Raji (cell line): Measurements from ENCODE around the gene MBP.

Experiments used
- POLR2A ChIP-seq: IDR thresholded peaks from 2 replicates; pipeline ENCODE4 v1.6.1; 2011; ENCODE audit warnings: low read depth, low read length, control low read depth; ENCODE audit not compliant: insufficient read depth

The MBP gene

DNA sequence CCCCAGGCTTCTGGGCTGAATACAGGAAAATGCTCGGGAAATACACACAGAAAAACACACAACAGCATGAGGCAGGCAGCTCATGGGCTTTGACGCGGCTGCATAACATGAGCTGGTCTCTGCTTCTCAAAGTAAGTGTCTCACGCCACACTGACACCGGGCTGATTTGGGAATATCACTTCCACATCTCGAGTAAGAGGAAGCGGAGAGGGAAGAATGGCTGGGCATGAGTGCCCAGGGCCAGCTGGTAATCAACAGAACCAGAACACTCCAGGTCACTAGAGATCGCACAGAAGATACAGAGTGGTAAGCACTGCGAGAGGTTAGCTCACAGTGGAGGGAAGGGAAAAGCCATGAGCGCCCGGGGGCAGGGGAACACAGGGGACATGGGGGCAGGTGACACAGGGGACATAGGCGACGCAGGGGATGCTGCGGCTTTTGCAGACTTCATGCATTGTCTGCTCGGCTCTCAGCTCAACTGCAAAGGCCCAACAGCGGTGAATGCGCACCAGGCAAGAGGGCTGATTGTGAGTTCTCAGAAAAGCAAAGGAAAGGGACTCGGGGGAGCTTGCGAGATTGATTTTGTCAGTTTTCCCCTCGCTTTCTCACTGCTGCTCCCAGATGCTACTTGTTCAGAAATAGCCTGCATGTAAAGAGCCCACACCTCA lies 141.4 kb downstream of the MBP start:
- TF ChIP-seq POLR2A = no peak

DNA sequence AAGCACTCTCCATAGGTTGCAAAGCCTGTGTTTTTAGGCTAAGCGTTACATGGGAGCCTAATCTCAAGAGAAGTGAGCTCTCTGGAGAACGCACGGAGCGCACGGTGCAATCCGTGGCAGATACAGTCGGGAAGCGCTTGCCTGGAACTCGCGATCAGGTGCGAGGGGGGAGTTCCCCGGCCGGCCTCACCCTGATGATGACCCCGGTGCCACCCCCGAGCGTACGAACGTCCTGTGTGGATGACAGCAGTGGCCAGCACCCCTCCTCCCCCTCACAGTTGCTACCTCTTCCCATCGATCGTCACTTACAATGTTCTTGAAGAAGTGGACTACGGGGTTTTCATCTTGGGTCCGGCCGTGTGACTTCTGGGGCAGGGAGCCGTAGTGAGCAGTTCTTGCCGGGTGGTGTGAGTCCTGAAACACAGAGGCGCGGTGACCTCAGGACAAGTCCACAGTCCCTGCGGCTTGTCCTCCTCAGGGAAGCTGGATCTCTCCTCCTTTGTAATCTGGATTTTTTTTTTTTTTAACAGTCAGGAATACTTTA lies 142.9 kb downstream of the MBP start:
- no peak for TF ChIP-seq POLR2A

DNA sequence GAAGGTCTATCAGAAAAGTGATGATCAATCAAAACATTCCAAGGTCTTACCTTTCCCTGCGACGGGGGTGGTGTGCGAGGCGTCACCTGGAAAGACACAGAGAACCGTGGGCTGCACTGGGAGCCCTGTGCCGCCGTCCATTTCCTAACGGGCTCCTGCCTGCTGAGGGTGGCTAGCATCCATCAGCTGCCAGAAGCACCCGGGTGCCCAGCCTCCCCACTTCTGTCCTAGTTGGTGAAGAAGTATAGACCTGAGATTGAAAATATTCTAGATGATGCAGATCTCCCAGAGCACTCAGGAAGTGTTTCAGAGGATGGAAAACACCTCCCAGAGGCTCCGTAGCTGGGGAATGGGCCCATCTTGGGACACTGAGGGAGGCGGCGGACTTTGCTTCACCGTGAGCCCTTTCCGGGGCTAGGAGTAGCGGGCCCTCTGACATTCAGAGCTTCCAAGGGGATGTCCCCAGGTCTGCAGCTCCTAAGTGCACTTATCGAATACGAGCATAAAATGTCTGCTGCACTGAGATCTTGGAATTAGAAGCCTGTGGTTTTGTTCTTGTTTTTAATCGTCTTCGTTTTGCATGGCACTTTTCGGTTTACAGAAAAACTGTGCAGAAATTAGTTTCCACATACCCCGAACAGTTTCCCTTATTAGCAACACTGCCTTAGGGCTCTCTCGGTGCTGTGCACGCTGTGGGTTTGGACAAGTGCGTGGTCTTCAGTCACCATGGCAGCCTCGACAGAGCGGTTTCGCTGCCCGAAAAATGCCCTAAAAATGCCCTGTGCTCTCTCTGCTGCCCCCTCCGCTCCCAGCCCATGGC lies 143.5 kb downstream of the MBP start:
- no peak for TF ChIP-seq POLR2A

DNA sequence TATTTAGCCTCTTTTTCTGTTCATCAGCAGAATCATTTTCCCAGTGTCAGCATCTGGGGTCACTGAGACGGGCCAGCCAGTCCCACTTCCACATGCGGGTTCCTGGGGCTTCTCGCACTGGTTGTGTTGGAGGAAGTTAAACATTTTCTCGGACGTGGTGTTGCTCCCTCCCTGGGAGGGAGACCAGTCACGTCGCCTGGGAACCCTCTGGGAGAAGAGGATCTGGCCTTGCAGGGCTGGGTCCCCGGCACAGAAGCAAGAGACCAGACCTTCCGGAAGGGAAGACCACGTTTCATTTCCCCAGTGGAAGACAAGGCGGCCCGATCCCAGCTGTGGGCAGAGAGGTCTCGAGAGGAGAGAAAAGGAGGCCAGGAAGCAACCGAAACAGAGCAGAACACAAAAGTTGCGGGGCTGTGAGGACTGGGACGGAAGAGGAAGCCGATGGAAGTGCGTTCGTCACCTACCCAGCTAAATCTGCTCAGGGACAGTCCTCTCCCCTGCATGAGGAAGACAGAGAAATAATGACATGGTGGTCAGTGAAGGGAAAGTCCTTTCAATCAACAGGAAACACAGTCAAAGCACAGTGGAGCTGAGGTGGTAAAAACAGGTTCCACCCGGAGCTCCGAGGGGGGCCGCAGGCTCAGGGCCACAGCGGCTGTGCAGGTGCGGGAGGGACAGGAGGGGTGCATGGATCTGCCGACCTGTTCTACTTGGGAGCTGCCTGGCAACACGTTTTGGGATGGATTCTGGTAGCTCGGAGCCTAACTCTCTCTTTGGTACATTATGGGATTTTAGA lies 144.4 kb downstream of the MBP start:
- TF ChIP-seq POLR2A = no peak

DNA sequence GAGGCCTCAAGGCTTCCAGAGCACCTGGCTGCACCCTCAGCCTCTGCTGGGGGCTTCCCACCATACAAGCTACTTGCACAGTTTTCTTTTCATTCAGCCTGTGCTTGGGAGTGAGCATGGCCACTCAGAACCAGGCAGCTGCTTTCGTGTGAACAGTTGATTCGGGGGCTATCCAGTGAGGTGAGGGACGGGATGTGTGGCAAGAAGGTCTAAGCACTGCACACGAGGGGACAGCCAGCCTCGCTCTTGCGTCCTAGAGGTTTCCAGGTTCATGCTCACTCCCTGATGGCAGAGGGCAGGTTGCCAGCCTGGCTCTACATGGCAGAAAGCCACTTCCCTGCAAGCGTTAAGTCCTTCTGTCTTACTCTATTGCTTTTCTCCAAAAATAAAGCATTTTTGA lies 146.2 kb downstream of the MBP start:
- no peak for TF ChIP-seq POLR2A

DNA sequence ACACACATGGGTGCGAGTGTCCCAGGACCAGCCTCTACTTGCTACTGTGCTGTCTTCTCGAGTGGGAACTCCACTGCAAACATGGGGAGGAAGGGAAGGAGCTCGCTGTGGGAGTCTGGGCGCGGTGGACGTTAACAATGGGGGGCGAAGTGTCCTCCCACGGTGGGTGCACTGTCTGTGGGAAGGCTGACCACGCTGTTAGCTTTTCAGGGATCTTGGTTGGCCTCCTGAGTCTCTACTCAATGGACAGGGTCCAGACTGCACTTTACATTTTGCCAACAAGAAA lies 146.7 kb downstream of the MBP start:
- no peak for TF ChIP-seq POLR2A

DNA sequence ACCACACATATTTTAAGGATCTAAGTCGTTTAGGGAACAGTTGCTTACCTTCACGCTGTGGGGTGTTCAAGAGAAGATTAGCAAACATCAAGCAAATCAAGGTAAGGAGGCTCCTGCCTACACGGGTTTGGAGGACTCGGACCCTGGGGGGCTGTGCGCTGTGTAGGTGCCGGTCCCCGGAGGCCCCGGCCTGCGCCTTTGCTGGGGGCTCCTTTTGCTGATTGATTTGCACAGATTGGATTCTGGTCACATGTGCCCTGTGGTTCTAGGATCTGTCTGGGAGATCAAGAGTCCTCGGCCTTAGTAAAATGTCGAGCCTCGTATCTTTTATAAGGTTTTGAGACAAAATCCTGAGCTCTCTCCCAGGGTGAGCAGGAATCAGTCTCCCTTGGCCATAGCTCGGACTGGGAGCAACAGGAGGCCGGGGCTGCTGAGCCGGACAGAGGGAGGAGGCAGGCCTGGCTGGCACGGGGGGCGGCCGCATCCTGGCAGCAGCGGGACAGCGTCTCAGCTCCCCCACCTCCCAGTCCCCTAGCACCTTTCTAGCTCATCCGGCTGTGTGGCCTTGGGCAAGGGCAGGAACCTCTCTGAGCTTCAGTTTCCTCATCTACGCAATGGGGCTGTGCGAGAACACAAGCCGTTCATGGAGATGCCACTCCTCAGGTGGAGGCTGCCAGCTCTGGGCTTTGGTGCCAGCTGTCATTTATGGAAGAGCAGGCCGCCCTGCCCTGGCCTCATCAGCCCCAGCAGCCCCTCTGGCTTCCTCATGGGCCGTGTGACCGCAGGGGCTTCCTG lies 147.2 kb downstream of the MBP start:
- no peak for TF ChIP-seq POLR2A

DNA sequence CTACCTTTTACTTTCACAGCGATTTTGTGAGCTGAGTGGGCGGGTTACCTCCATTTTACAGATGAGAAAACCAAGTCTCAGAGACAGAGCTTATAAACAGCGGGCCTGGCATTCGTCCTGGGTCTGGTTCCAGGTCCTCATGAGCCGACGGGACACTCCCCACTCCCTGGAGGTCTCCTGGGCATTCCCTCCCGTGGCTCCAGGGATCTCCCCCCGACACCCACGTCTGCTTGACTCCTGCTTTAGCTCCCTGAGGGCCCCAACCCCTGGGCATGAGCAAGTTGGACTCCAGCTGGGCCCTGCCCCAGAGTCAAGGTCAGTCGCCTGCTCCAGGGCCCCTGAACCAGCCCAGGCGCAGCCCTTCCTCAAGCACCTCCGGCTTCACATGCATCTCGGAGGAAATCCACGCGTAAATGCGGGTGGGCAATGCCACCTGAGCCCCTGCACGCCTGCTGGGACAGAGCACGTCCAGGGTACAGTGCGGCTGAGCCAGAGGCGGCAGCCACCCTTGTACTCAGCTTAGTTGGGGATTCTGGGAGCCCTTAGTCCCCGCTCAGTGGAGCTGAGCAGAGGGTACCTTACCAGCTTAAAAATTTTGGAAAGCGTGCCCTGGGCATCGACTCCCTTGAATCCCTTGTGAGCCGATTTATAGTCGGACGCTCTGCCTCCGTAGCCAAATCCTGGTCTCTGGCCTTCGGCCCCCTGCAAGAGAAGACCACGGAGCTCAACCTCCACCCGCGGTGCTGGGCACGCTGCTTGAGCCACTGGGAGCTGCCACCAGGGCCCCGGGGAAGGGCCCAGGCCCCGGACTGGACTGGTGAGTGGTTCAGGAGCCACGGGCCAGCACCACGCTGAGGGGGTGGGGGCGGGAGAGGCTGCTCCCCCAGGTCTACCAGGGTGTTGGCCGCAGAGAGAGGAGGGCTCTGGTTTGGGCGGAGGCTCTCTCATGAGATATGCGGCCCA lies 148.1 kb downstream of the MBP start:
- no peak for TF ChIP-seq POLR2A

DNA sequence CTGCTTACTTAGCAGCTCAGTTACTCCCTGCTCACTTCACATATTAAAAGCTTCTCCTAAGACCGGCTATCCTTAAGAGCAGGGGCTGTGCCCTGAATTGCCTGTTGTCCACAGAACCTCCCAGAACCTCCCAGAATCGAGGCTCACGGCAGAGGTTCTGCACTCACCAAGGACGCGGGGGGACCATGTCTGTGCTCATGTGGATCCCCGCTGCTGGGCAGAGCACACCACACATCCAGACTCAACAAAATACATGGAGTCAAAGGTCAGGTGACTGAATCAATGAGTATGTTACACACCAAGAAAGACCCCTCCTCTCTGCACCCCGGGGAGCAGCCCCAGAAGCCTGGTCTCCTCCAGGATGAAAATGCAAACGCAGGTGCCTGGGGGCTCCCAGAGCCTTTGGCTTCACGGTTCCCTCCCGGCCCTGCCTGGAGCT lies 149.0 kb downstream of the MBP start:
- no peak for TF ChIP-seq POLR2A

DNA sequence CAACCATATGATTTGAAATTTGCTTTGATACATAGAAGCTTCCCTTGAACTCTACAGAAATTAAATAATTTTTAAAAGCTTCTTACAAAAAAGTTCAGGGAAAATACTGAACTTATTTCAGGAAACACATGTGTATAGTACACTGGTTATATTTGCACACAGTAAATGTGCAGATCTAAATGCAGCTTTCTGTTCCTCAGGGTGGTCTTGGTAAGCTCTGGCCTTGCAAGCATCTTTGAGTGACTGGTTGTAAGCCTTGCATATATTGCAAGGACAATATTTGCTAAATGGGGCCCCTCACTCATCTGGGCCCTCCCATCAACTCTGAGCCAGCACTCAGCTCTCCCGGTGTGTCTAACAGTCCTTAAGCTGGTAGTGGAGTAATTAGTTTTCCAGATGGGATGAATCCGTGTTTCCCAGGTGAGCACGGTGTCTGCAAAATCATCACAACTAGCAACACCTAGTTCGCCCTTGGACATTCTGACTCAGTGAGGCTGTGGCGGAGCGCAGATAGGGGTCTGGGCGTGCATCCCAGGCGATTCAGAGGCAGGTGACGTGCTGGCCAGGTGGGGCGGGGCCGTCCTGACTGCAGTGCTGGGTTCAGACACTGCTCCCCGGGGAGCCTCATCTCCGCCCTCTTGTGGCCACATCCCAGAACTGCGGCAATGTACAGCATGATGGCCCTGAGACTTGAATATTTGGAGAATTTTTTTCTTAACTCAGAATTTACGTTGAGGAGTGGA lies 149.6 kb downstream of the MBP start:
- TF ChIP-seq POLR2A = no peak

DNA sequence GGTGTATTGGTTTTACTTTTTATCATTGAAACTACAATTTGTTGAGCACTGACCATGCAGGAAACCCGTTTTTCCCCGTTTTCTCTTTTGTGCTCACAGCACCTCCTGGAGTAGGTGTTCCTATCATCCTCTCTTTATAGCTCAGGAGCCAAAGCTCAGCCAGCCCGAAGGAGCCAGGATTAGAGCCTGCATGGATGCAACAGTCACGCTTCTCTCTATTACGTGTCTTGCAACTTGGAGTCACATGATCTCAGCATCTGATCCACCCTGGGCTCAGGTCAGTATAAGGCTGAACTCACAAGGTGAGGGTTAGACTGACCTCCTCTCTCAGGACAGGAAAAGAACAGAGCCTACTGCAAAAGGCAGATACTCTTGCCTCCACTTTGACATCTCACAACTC lies 150.5 kb downstream of the MBP start:
- TF ChIP-seq POLR2A = no peak

DNA sequence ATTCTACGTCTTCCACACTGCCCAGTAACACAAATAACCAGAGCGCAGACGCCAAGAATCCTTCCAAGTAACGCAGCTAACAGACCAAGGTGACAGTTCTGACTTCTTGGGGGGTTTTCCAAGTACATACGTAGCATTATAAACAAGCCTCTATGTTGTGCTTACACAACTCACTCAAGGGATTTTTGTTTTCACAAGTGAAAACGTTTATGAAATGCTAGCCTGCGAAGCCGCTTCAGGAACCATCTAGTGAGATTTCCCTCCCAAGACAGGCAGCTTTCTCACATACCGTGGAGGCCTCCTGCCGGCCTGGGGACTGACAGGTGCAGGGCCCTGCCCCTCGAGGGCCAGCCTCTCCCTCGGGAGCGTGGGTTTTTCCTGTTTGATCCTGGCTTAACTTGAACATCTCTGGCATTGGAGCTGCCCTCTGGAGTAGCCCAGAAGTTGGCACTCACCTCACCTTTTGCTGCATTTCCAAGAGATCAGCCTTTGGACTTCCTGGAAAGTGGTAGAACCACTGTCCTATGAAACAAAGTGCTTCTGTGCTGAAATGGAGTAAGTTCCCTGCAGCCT lies 151.1 kb downstream of the MBP start:
- TF ChIP-seq POLR2A = no peak
